HG02981 (cell line): ENCODE data around the gene APOBEC4.

Experiments used
- ATAC-seq: cut with Tn5 transposase; IDR thresholded peaks from one replicate; pipeline ENCODE4 v1.9.1; 2021; ENCODE audit warnings: mild to moderate bottlenecking, moderate library complexity; ENCODE audit not compliant: unreplicated experiment

Gene APOBEC4

GRCh38 chr1:183675381-183675780, 22.3 kb upstream of the APOBEC4 start:
- no peak for ATAC-seq

GRCh38 chr1:183674886-183675285, 21.8 kb upstream of the APOBEC4 start:
- ATAC-seq: no peak

GRCh38 chr1:183674339-183674738, 21.2 kb upstream of the APOBEC4 start:
- no peak for ATAC-seq

GRCh38 chr1:183673605-183674323, 20.6 kb upstream of the APOBEC4 start:
- no peak for ATAC-seq

GRCh38 chr1:183670169-183670568, 17.1 kb upstream of the APOBEC4 start:
- no peak for ATAC-seq

GRCh38 chr1:183656355-183656754, 3.2 kb upstream of the APOBEC4 start:
- no peak for ATAC-seq

- ATAC-seq: no peak
Measured at GRCh38 chr1:183655562-183656075, 2.5 kb upstream of the APOBEC4 start.

GRCh38 chr1:183654706-183655105, 1.6 kb upstream of the APOBEC4 start:
- ATAC-seq: no peak

- no peak for ATAC-seq
Measured at GRCh38 chr1:183653876-183654451, 848 bp upstream of the APOBEC4 start.

GRCh38 chr1:183653462-183653794, 312 bp upstream of the APOBEC4 start:
- ATAC-seq: no peak

GRCh38 chr1:183652107-183652506, 1.0 kb downstream of the APOBEC4 start:
- ATAC-seq: no peak

GRCh38 chr1:183651612-183652011, 1.5 kb downstream of the APOBEC4 start:
- no peak for ATAC-seq

- ATAC-seq: no peak
Measured at GRCh38 chr1:183648042-183648441, 5.1 kb downstream of the APOBEC4 start.

- no peak for ATAC-seq
Measured at GRCh38 chr1:183646776-183647175, 6.3 kb downstream of the APOBEC4 start.

- no peak for ATAC-seq
Measured at GRCh38 chr1:183645531-183645930, 7.6 kb downstream of the APOBEC4 start.

GRCh38 chr1:183642166-183642565, 10.9 kb downstream of the APOBEC4 start:
- no peak for ATAC-seq

GRCh38 chr1:183640193-183640592, 12.9 kb downstream of the APOBEC4 start:
- ATAC-seq: no peak

GRCh38 chr1:183638649-183639387, 14.3 kb downstream of the APOBEC4 start:
- ATAC-seq: no peak

GRCh38 chr1:183636783-183637182, 16.3 kb downstream of the APOBEC4 start:
- no peak for ATAC-seq

- ATAC-seq: no peak
Measured at GRCh38 chr1:183636334-183636682, 16.8 kb downstream of the APOBEC4 start.

GRCh38 chr1:183635606-183636333, 17.3 kb downstream of the APOBEC4 start, which contains the start of gene ARPC5:
ARPC5 (minus strand) TSS chr1:183635783; CDS start chr1:183635659, 124 bp downstream.
- ATAC-seq: peak; percentile 86
